GM12878 (cell line): ENCODE results near the gene BRINP3. TPM values are rescaled to one million over a fixed set of nuclear protein-coding genes. Genes with fewer than 3 reads are reported as not detected.

ENCODE experiments used
- ATAC-seq: fragments of 200-7000 bp; cut with Tn5 transposase; 3 replicates; pipeline ENCODE4 v1.9.1; 2020; ENCODE audit warnings: mild to moderate bottlenecking, moderate library complexity
- BruUV-seq: library from RNA; stranded (reverse); fragments of 400-500 nt; replicated peaks from 2 replicates; lab custom pipeline; 2021; lab: Mats Ljungman, UMichigan
- CTCF ChIA-PET: fragments of 300-600 bp; sonication (Branson Sonifier 250); formaldehyde crosslinking; extraction: SDS; loops from one replicate; lab custom pipeline; 2021; ENCODE audit warnings: inconsistent platforms; lab: Yijun Ruan, JAX
- POLR2A ChIA-PET: fragments of 350-600 bp; formaldehyde crosslinking; extraction: SDS; loops from one replicate; lab custom pipeline; 2021; ENCODE audit warnings: inconsistent platforms; lab: Charles Lee
- RAD21 ChIA-PET: fragments of 300-600 bp; sonication (Branson Sonifier 250); formaldehyde crosslinking; loops from one replicate; lab custom pipeline; 2023; ENCODE audit warnings: antibody characterized with exemption; ENCODE audit not compliant: unreplicated experiment; lab: Charles Lee
- SMC1A ChIA-PET: fragments of 300-600 bp; sonication (Branson Sonifier 250); formaldehyde crosslinking; loops from one replicate; lab custom pipeline; 2023; ENCODE audit not compliant: unreplicated experiment, uncharacterized antibody; lab: Charles Lee
- DNase-seq: peaks from one replicate; pipeline ENCODE4 v3.0.0-alpha.2; 2011; ENCODE audit warnings: low read depth, low spot score
- FAIRE-seq: peaks from 3 replicates; lab custom pipeline; 2011; peaks lifted over from hg19 to GRCh38; lab: Jason Lieb, UNC
- H2AFZ ChIP-seq: 2 replicates; pipeline ENCODE4 v1.6.0; 2011; ENCODE audit warnings: low read depth, low read length, control low read depth; ENCODE audit not compliant: control insufficient read depth
- H3K27ac ChIP-seq: 2 replicates; pipeline ENCODE4 v1.5.1; 2011; ENCODE audit warnings: control low read depth; ENCODE audit not compliant: control insufficient read depth, insufficient read depth
- H3K27me3 ChIP-seq, 2 experiments: replicated peaks in 1 of 2; 2 replicates each; pipeline versions ENCODE4 v1.6.0 to v1.6.1; 2011; ENCODE audit warnings: low read length in 1 of 2; ENCODE audit not compliant: control insufficient read depth in 2 of 2, insufficient read depth in 2 of 2
- H3K36me3 ChIP-seq, 2 experiments: 2 replicates each; pipeline ENCODE4 v1.5.1; 2011; ENCODE audit warnings: low read length in 1 of 2; ENCODE audit not compliant: control insufficient read depth in 2 of 2, insufficient read depth in 2 of 2
- H3K4me1 ChIP-seq: 2 replicates; pipeline ENCODE4 v1.6.1; 2011; ENCODE audit warnings: mild to moderate bottlenecking, low read length, moderate library complexity, mixed read lengths; ENCODE audit not compliant: control insufficient read depth, insufficient read depth
- H3K4me2 ChIP-seq: 2 replicates; pipeline ENCODE4 v1.6.0; 2011; ENCODE audit warnings: control low read depth; ENCODE audit not compliant: control insufficient read depth, insufficient read depth
- H3K4me3 ChIP-seq: fragments of 200-600 bp; sonication (generic); 2 replicates; pipeline ENCODE4 v1.5.1; 2016
- H3K79me2 ChIP-seq: 2 replicates; pipeline ENCODE4 v1.6.0; 2011; ENCODE audit warnings: low read length; ENCODE audit not compliant: control insufficient read depth, insufficient read depth
- H3K9ac ChIP-seq: 2 replicates; pipeline ENCODE4 v1.8.0; 2011; ENCODE audit warnings: low read length, control low read depth, mixed read lengths; ENCODE audit not compliant: control insufficient read depth, insufficient read depth
- H3K9me3 ChIP-seq: replicated peaks from 3 replicates; pipeline ENCODE4 v1.5.1; 2011; ENCODE audit warnings: mild to moderate bottlenecking, low read length; ENCODE audit not compliant: control insufficient read depth, insufficient read depth
- H4K20me1 ChIP-seq: 2 replicates; pipeline ENCODE4 v1.6.0; 2011; ENCODE audit not compliant: control insufficient read depth, insufficient read depth
- ATF7 ChIP-seq: fragments of 450-650 bp; IDR thresholded peaks from 2 replicates; pipeline ENCODE4 v1.6.1; 2016; ENCODE audit warnings: low read depth, mild to moderate bottlenecking
- CBX5 ChIP-seq: sonication (generic); IDR thresholded peaks from 2 replicates; pipeline ENCODE4 v1.6.1; 2016; ENCODE audit warnings: low read depth, moderate library complexity, mild to moderate bottlenecking, inconsistent platforms
- DPF2 ChIP-seq: fragments of 450-650 bp; IDR thresholded peaks from 2 replicates; pipeline ENCODE4 v1.6.1; 2017; ENCODE audit warnings: mild to moderate bottlenecking
- EED ChIP-seq: sonication (generic); IDR thresholded peaks from 2 replicates; pipeline ENCODE4 v1.6.1; 2016; ENCODE audit warnings: antibody characterized with exemption, low read depth
- FOXK2 ChIP-seq: fragments of 450-650 bp; IDR thresholded peaks from 2 replicates; pipeline ENCODE4 v1.6.1; 2017; ENCODE audit warnings: mild to moderate bottlenecking, moderate library complexity
- HDGF ChIP-seq: fragments of 450-650 bp; IDR thresholded peaks from 2 replicates; pipeline ENCODE4 v1.6.1; 2016; ENCODE audit warnings: antibody characterized with exemption
- NR2C2 ChIP-seq: IDR thresholded peaks from 2 replicates; pipeline ENCODE4 v1.6.1; 2011; ENCODE audit warnings: borderline replicate concordance, low read depth; ENCODE audit not compliant: control insufficient read depth, insufficient read length
- RAD21 ChIP-seq: IDR thresholded peaks from 2 replicates; pipeline ENCODE4 v1.6.1; 2011; ENCODE audit warnings: mild to moderate bottlenecking, low read depth, low read length, moderate library complexity; ENCODE audit not compliant: insufficient read depth
- RAD51 ChIP-seq: fragments of 450-650 bp; IDR thresholded peaks from 2 replicates; pipeline ENCODE4 v1.6.1; 2016; ENCODE audit warnings: moderate library complexity, mild to moderate bottlenecking, inconsistent platforms
- SMC3 ChIP-seq: IDR thresholded peaks from 2 replicates; pipeline ENCODE4 v1.6.1; 2011; ENCODE audit warnings: low read length, improper control_type of control experiment, borderline replicate concordance
- SUZ12 ChIP-seq: fragments of 200-600 bp; sonication (generic); IDR thresholded peaks from one replicate; pipeline ENCODE4 v1.6.1; 2018; ENCODE audit warnings: antibody characterized with exemption, mild to moderate bottlenecking; ENCODE audit not compliant: unreplicated experiment
- WGBS: methylation state at CpG from one replicate; pipeline ENCODE4 v1.1.6; 2016; ENCODE audit warnings: low lambda C conversion rate; ENCODE audit not compliant: insufficient replicate concordance, insufficient coverage; ENCODE audit errors: missing lambda C conversion rate; 5-methylcytosine and 5-hydroxymethylcytosine counted together
- in situ Hi-C: fragments of 300-500 bp; cut with MboI; formaldehyde crosslinking; loops from 9 replicates; pipeline ENCODE4 v1.14.3; 2018; ENCODE audit warnings: mixed read lengths
- intact Hi-C: fragments of 100-400 bp; cut with micrococcal nuclease; formaldehyde crosslinking; loops from one replicate; pipeline ENCODE4 v1.14.2; 2022; ENCODE audit not compliant: unreplicated experiment
- polyA plus RNA-seq, 11 experiments: library from polyadenylated mRNA; depleted of rRNA in 4 of 11; unstranded in 6 of 11; stranded (reverse) in 5 of 11; fragments of >200 nt; fragmentation: Nextera tagmentation in 4 of 11; fragmentation: Illumina TruSeq in 1 of 11; extraction: Ambion mirVana in 4 of 11; extraction: Trizol in 1 of 11; gene quantifications; 1 replicate in 1 of 11; 2 replicates in 10 of 11; pipeline versions ENCODE4 v1.2.1 to v1.2.3, GENCODE V29; 2011 to 2016; ENCODE audit warnings: inconsistent platforms in 2 of 11, missing spikeins in 2 of 11, low read depth in 1 of 11
- total RNA-seq, 4 experiments: library from RNA; depleted of rRNA in 3 of 4; stranded (reverse); fragments of >200 nt in 3 of 4; fragmentation: Illumina TruSeq in 1 of 4; extraction: Trizol in 1 of 4; gene quantifications; 2 replicates each; pipeline versions ENCODE4 v1.2.1 to v1.2.3, GENCODE V29; 2013 to 2021
- TF ChIP-seq, protein P1 (sequence below), 3 experiments: IDR thresholded peaks in 2 of 3; conservative IDR thresholded peaks in 1 of 3; 2 replicates each; pipeline ENCODE4 v1.5.1; 2011; ENCODE audit warnings: low read depth in 3 of 3, low read length in 3 of 3, mild to moderate bottlenecking in 3 of 3, control low read depth in 2 of 3, moderate library complexity in 2 of 3, inconsistent platforms in 1 of 3, mixed read lengths in 1 of 3; ENCODE audit not compliant: control insufficient read depth in 2 of 3, insufficient read depth in 1 of 3; ENCODE audit errors: extremely low read depth in 1 of 3

Gene BRINP3
- total and polyA plus RNA-seq, 10 of the 15 experiments (the other 5 are each of a cell fraction or from before 2014, with no cell fraction given), result under 0.01 TPM; not detected in 9

DNA sequence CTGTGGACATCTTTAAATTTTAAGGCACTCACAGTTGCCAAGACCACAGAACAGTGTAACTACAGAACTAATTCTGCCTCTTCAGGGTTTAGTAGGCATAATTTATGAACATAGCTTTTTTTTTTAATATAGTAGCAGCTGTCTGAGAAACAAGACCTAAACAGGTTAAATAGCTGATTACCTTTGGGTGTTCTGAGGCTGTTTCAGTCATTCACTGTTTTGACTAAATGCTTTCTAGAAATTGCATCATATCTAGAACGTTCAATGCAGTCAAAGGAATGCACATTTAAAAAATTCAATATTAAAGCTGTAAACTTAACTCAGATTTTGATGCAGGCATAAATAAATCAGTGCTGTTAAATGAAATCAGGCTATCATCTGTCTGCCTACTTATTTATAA, 101.6 kb downstream of the BRINP3 start:
- ChIA-PET CTCF (no interaction called here), SMC1A (interaction anchor here (0.6 to 1.0 kb wide), 2 partner anchors 23 to 30 kb away, joined by 3 read pairs; no protein-coding TSS in a partner anchor), POLR2A (no interaction called here), RAD21 (no interaction called here)
- intact Hi-C loops (no loop called here), in situ Hi-C loops (no loop called here)
- H2AFZ ChIP-seq, result no peak overlapping the region
- FAIRE-seq (no peak), ATAC-seq (no peak), DNase-seq (no peak)
- H3K27ac ChIP-seq, result no peak overlapping the region
- H3K9ac ChIP-seq, result no peak overlapping the region
- TF ChIP-seq CBX5 (no peak), ATF7 (no peak), NR2C2 (no peak), RAD51 (no peak), DPF2 (no peak), HDGF (no peak)
- BruUV-seq, result no TSS peak
- H3K4me2 ChIP-seq, result no peak overlapping the region
- H3K9me3 ChIP-seq, result no peaks in the 10 kb centered on the region
- H3K4me3 ChIP-seq, result no peak overlapping the region
- H3K4me1 ChIP-seq, result no peaks in the 10 kb centered on the region; the same call in 1 of the 2 replicates
- H3K36me3 ChIP-seq, result no peaks in the 10 kb centered on the region
- H3K79me2 ChIP-seq, result no peaks in the 10 kb centered on the region
- WGBS, result 0% methylated on average over 1 of the region's 1 CpG
- no peaks in the 10 kb centered on the region for H4K20me1 ChIP-seq
- no peaks in the 10 kb centered on the region for H3K27me3 ChIP-seq

DNA sequence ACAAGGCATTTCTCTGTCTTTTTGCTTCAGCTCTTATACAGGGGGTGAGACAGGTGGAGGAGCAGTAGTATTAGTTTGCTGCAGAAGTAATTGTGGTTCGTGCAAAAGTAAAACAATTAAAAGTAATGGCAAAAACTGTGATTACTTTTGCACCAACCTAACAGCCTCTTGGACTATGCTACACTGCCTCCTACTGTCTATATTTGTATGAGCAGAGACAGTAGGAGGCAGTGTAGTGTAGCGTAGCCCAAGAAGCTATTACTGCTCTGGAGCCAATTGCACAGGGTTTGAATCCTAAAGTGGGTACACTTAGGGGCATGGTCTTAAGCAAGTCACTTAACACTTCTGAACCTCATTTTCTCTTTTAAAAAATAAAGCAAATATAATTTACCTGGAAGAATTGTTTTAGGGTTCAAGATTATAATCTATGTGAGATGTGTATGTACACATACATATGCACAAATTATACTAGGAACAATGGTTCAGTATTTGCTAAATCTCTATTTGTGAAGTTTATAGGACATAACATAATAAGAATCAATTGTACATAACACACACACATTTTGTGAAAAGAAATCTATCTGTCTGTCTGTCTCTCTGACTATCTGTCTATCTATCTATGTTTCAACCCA, 103.8 kb downstream of the BRINP3 start:
- ATAC-seq, result peak; percentile 92
- H2AFZ ChIP-seq, result no peak overlapping the region
- intact Hi-C loops (loop anchor here (1.0 kb wide), 1 partner anchor 515 kb away; no protein-coding TSS in a partner anchor), in situ Hi-C loops (no loop called here)
- H3K27ac ChIP-seq, result no peak overlapping the region
- peak; percentile 38 for FAIRE-seq
- no peaks in the 10 kb centered on the region; the same call in 1 of the 2 replicates for H3K4me1 ChIP-seq
- RAD21 ChIA-PET, result no interaction called here
- no peak overlapping the region for H3K4me2 ChIP-seq
- POLR2A ChIA-PET, result no interaction called here
- H4K20me1 ChIP-seq, result no peaks in the 10 kb centered on the region
- 0% methylated on average over 2 of the region's 2 CpGs for WGBS
- H3K36me3 ChIP-seq, result no peaks in the 10 kb centered on the region
- BruUV-seq, result no TSS peak
- no peaks in the 10 kb centered on the region for H3K79me2 ChIP-seq
- no peak overlapping the region for H3K9ac ChIP-seq
- DNase-seq, result no peak
- H3K9me3 ChIP-seq, result no peaks in the 10 kb centered on the region
- no peaks in the 10 kb centered on the region for H3K27me3 ChIP-seq
- CTCF ChIA-PET, result interaction anchor here (0.5 to 1.7 kb wide), 4 partner anchors 480 to 744 kb away, joined by 3 to 5 read pairs (median 4); no protein-coding TSS in a partner anchor
- H3K4me3 ChIP-seq, result no peak overlapping the region
- SMC1A ChIA-PET, result no interaction called here
- TF ChIP-seq SUZ12 (no peak), RAD21 (peak; percentile 77), EED (no peak), SMC3 (peak; percentile 37; the same call in 1 of the 2 replicates), FOXK2 (no peak)
- TF ChIP-seq, protein P1, sequence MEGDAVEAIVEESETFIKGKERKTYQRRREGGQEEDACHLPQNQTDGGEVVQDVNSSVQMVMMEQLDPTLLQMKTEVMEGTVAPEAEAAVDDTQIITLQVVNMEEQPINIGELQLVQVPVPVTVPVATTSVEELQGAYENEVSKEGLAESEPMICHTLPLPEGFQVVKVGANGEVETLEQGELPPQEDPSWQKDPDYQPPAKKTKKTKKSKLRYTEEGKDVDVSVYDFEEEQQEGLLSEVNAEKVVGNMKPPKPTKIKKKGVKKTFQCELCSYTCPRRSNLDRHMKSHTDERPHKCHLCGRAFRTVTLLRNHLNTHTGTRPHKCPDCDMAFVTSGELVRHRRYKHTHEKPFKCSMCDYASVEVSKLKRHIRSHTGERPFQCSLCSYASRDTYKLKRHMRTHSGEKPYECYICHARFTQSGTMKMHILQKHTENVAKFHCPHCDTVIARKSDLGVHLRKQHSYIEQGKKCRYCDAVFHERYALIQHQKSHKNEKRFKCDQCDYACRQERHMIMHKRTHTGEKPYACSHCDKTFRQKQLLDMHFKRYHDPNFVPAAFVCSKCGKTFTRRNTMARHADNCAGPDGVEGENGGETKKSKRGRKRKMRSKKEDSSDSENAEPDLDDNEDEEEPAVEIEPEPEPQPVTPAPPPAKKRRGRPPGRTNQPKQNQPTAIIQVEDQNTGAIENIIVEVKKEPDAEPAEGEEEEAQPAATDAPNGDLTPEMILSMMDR (IDR thresholded peaks at IDR 0.05 in 2 of 3, conservative IDR thresholded peaks at IDR 0.05 in 1 of 3; ENCODE audit: control insufficient read depth in 2 of 3, extremely low read depth in 1 of 3, insufficient read depth in 1 of 3, low read depth in 3 of 3, low read length in 3 of 3), result peak; percentile 53 to 70 (median 56); a peak in 5 of 6 replicates
- TF ChIP-seq, all 136 proteins: peak for 3
